ENCODE results near the gene SPEG.

SPEG gene

DNA sequence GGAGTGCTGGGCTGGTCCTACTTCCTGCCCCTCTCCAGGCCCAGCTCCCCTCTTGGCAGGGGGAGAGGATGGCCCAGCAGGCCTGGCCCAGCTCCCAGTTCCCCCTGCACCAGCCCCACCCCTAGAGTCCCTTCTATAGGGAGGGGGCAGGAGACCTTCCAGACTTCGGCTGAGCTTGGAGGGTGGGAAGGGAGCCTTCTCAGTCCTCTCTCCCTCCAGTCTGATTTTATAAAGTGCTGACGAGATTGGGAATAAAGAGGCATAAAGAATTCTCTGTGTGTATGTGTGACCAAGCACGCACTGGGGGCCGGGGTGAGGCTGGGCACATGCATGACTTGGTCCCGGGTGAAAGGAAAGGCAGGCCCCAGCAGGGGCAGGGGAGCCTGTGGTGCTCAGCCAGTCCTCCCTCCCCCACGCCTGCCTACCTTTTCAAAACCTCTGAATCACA, 103.9 kb downstream of the SPEG start:
- no peak for DNase-seq

DNA sequence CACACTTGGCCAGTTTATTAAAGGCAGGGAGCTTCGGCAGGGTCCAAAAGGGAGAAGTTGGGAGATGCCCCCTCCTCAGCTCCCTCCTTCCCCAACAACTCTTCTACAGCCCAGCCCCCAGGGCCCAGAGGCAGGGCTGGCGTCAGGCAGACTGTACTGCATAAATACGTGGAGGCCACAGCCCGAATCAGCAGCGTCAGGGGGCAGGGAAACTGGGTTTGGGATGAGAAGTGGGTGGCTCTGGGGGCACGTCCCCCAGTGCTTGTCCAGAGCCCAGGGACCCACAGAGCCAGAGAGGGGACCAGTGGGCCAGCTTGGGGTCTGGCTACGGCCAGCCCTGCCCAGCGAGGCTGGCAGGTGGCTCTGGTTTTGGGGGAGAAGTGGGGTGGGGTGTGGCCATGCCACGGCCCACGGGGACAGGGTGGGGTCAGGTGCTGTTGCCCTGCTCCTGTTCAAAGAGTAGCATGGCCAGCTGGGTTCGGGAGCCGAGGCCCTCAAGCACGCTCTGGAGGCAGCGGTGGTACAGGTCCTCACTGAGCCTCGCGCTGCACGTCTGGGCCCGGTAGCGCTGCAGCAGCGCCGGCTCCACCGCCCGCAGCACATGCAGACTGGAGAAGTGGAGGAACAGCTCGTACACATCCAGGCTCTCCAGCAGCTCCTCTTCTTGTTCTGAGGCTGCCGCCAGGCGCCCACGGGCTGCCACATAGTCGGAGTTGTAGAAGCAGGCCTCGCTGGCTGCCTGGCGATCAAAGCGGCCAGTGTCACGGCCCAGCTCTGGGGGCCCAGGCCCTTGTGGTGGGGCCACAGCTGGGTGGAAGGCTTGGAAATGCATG, 104.5 kb downstream of the SPEG start:
- DNase-seq, result no peak

DNA sequence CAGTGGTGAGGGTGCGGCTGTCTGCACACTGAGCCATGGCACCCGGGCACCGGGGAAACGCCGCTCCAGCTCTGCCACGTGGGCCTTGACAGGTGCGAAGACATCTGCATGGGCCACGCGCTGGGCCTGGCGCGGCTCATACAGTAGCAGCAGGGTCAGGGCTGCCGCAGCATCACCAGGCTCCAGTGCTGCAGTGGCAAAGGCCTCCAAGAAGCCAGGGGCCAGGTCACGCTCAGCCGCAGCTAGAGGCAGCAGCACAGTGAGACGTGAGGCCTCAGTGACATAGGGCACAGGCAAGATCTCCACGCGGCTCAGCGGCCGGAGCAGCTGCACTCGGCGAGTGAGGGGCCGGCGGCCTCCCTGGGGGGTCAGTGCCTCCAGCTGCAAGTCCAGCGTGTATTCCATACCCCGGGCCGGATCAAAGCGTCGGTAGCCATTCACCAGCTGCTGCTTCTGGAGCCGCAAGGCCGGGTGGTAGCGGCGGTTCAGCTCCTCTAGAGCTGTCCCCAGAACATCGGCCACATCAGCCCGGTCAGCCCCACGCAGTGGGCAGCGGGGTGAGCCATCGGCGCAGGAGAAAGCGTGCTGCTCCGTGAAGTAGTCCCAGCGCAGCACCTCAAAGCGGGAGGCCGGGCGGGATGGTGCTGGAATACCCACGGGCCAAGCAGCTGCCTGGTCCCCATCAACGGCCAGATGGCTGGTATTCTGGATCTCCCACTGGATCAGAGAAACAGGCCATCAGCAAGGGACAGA, 105.5 kb downstream of the SPEG start:
- DNase-seq, result no peak

DNA sequence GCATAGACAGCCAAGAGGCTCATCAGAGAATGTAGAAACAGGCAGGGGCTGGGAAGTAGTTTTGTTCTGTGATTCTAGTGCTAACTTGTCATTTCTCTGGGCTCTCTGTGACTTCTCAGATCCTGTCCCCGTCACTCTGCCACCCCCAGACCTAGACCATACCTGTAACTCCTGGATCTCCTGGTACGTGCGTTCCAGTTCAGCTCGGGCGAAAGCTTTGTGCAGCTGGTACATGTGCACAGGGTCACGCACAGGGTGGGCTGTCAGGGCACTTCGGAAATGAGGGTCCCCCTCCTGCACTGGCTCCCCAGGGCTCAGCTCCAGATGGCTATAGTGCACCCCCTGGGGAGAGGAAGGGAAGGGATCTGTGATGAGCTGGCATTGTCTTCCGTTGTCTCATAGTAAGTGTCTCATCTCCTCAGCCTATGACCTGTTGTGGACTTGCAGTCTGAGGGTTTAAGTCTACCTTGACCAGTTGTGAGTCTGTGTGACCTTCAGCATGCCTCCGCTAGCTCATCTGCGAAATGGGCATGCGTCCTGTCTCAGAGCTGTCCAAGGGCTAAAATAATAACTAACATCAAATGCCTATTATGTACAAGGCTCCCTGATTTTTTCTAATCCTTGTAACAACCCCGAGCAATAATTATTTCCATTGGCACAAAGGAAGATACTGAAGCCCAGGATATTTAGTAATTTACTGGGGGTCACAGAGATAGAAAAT, 106.3 kb downstream of the SPEG start:
- DNase-seq, result no peak

DNA sequence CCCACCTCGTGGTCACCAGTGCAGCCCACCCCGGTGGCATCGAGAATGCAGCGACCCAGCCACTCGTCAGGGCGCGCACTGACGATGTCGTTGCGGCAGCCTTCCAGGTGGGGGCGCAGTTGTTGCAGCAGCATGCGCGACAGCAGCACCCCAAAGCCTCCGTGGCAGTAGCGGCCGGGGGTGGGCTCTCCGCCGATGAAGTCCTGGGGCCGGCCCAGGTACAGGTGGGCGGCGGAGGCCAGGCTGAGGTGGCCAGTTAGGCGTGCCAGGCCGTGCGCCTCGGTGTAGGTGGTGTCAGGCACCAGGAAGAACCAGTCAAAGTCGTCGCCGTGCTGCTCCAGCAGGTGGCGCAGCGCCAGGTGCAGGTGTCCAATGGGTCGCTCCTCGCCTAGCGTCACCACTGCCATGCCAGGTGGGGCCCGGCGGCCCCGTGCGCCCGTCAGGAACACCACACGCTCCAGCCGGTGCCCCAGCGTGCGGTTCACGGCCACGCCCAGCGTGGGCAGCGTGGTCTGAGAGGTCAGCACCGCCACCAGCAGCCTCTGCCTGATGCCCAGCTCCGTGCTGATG, 107.1 kb downstream of the SPEG start:
- DNase-seq, result peak; percentile 62

DNA sequence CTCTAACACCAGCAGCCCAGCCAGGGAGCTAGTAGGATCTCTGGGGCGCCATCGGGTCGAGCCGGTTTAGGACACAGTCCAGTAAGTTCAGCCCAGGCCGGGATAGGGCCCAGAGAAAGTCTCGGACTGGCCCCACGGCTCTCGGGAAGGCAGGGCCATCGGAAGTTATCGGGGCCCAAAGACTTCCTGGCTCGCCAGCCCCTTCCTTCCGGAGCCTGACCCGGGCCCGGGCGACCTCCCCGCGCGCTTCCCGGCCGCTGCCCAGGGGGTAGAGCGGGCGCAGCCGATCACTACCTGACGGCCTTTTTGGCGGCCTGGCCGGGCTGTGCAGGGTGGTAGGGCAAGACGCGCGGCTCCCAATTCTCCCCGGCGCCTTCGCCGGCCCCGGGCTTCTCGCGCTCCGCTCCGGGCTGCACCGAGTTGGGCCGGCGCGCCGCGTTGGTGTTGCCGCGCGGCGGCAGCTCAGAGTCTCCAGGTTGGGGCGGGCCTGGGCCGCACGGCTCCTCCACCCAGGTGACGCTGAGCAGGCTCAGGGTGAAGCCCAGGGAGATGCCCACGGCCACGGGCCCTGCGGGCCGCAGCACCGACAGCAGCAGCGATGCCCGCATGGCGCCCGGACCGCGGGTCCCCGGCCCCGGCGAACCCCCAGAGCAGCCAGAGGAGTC, 108.4 kb downstream of the SPEG start:
- DNase-seq, result no peak

DNA sequence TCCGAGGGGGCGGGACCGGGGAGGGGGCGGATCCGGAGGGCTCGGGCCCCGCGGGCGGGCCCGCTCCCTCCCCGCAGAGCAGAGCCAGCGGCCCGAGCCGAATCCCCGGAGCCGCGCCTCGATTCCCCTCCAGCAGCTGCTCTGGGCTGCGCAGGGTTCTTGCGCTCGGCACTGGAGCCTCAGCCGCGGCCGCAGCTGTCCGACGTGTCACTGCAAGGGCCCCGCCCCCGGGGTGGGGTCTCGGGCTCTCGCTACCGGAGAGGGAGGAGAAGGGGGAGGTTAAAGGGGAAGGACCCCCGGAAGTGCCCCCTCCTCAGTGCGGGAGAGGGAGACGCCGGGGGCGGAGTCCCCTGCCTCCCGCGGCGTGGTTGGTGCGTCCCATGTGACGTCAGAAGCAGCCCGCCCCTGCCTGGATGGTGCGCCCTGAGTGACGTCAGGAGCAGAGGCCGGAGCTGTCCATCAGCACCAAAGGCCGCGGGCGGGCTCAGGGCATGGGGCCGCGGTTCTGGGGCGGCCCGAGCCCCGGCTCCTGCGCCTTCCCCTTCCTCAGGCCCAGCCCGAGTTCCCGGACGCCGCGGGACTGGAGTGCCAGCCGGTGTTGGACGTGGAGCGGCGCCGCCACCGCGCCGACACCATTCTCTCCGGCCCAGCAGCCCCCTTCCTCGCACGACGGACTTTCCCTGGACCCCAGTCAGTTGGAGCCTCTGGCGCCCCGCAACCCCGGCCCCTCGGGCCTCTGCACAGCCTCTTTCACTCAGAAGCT, 109.1 kb downstream of the SPEG start, which contains the start of the genes CHPF and TMEM198:
Gene CHPF (minus strand): TSS at position 214 of the 763 bp plus-strand sequence. CDS start 271 bp downstream, outside the sequence.
Gene TMEM198 (plus strand): TSS at position 433 of the 763 bp plus-strand sequence. CDS start 700 bp downstream, outside the sequence.
- peak; percentile 93 for DNase-seq

DNA sequence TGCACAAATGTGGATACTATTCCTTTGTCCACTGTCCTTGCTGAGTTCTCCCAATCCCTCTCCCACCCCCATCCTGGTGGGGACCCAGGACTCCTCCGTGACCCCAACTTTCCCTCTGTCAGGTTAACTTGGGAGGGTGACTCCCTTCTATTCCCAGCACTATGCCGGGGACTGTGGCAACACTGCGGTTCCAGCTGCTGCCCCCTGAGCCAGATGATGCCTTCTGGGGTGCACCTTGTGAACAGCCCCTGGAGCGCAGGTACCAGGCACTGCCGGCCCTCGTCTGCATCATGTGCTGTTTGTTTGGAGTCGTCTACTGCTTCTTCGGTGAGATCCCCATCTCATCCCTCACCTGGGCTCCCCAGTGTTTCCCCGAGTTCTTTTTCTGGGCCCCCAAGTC, 109.9 kb downstream of the SPEG start:
- no peak for DNase-seq

DNA sequence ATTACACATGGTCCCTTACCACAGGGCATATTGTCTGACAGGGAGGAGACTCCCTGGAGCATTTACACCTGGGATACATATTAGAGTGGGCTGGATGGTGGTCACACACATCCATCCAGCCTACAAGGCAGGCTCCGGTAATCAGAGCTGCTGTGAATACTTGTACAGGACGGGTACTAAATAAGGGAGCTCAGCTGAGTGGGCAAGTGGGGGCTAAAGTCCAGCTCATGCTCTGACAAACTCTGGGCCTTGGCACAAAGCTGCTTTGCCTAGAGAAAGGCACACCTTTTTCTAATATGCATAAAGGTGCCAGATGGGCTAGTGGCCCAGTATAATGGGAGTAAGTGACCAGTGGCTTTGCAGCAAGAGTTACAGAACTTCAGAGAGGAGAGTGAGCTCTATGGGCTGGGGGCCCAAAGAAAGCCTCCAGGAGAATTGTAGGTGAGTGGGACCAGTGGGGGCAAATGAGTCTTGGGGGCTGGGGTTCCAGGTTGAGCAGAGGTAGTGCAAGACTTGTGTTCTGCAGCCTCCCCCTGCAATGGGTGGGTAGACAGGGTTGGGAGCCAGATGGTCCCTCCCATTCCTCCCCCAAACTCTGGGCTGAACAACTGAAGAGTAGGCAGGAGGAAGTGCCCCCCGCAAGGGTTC, 110.8 kb downstream of the SPEG start:
- DNase-seq, result no peak

DNA sequence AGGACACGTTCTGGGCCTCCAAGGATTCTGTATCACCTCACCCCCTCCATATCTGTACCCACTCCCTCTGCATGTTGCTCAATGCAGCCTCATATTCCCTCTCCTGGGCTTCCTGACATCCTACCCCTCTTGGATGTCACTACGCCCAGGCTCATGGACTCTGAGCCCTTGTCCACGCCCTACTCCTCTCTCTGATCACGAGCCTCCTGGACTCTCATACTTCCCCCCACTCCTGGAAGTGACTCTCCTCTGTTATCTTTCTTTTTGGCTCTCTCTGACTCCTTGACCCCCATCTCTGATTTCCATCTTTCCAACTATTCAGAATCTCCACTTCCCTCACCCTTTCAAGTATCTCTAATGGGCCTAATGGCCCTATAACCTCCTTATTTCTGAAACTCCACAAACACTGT, 111.3 kb downstream of the SPEG start:
- DNase-seq, result no peak

DNA sequence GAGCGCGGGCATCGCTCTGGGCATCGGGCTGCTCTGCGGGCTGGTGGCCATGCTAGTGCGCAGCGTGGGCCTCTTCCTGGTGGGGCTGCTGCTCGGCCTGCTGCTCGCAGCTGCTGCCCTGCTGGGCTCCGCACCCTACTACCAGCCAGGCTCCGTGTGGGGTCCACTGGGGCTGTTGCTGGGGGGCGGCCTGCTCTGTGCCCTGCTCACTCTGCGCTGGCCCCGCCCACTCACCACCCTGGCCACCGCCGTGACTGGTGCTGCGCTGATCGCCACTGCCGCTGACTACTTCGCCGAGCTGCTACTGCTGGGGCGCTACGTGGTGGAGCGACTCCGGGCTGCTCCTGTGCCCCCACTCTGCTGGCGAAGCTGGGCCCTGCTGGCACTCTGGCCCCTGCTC, 113.0 kb downstream of the SPEG start:
- DNase-seq, result no peak

All from NCI-H1048 (cell line).